Measurements from ENCODE around the gene ETS1.

- TF ChIP-seq JUNB (IDR thresholded peaks at IDR 0.05; ENCODE audit: unreplicated experiment) (no peak), CTCF (conservative IDR thresholded peaks at IDR 0.05; ENCODE audit: low read depth in 2 of 2) (no peak)
Measured at GRCh38 chr11:128548649-128549255, 38.6 kb downstream of the ETS1 start.
